BJ (cell line): ENCODE results near the gene CTSO. TPM values are rescaled to one million over a fixed set of nuclear protein-coding genes. Genes with fewer than 3 reads are reported as not detected.

ENCODE experiments used
- CTCF ChIA-PET: fragments of 350-600 bp; formaldehyde crosslinking; extraction: SDS; loops from one replicate; lab custom pipeline; 2021; ENCODE audit warnings: antibody characterized with exemption, inconsistent platforms; lab: Yijun Ruan, JAX
- POLR2A ChIA-PET: fragments of 300-600 bp; sonication (Branson Sonifier 250); formaldehyde crosslinking; extraction: SDS; loops from one replicate; lab custom pipeline; 2021; ENCODE audit warnings: antibody characterized with exemption; lab: Charles Lee
- DNase-seq: peaks from one replicate; pipeline ENCODE4 v3.0.0-alpha.2; 2011; ENCODE audit warnings: low read depth
- H3K27me3 ChIP-seq: 2 replicates; pipeline ENCODE4 v1.6.0; 2011; ENCODE audit warnings: low read length; ENCODE audit not compliant: control insufficient read depth, insufficient read depth
- H3K36me3 ChIP-seq: 2 replicates; pipeline ENCODE4 v1.5.1; 2011; ENCODE audit warnings: low read length; ENCODE audit not compliant: control insufficient read depth, insufficient read depth
- H3K4me3 ChIP-seq: 2 replicates; pipeline ENCODE4 v1.5.1; 2011; ENCODE audit warnings: low read depth, mild to moderate bottlenecking, control low read depth, low read length
- polyA plus RNA-seq: library from polyadenylated mRNA; depleted of rRNA; stranded (reverse); fragments of >200 nt; gene quantifications from 2 replicates; pipeline ENCODE4 v1.2.3, GENCODE V29; 2011
- TF ChIP-seq, protein P1 (sequence below): IDR thresholded peaks from 2 replicates; pipeline ENCODE4 v1.5.1; 2011; ENCODE audit warnings: low read depth, mild to moderate bottlenecking, control low read depth, inconsistent platforms, low read length, moderate library complexity; ENCODE audit not compliant: insufficient read depth

The CTSO gene
- polyA plus RNA-seq, 1 experiment, result 7.8 TPM

DNA sequence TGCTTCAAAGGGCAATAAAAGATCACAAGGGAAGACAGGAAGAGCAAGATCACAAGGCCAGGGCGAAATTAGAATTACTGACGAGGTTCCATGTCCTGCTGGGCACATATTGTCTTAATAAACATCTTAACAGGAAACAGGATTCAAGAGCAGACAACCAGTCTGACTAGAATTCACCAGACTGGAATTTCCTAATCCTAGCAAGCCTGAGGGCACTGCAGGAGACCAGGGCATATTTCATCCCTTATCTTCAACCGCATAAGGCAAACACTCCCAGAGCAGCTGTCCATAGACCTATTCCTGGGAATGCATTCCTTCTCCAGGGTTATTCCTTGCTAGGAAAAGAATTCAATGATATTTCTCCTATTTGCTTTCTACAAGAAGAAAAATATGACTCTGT is 62.6 kb downstream of the CTSO start:
- Histone ChIP-seq H3K36me3 (no peaks in the 10 kb centered on the region), H3K27me3 (no peaks in the 10 kb centered on the region), H3K4me3 (no peak overlapping the region)
- TF ChIP-seq, protein P1, sequence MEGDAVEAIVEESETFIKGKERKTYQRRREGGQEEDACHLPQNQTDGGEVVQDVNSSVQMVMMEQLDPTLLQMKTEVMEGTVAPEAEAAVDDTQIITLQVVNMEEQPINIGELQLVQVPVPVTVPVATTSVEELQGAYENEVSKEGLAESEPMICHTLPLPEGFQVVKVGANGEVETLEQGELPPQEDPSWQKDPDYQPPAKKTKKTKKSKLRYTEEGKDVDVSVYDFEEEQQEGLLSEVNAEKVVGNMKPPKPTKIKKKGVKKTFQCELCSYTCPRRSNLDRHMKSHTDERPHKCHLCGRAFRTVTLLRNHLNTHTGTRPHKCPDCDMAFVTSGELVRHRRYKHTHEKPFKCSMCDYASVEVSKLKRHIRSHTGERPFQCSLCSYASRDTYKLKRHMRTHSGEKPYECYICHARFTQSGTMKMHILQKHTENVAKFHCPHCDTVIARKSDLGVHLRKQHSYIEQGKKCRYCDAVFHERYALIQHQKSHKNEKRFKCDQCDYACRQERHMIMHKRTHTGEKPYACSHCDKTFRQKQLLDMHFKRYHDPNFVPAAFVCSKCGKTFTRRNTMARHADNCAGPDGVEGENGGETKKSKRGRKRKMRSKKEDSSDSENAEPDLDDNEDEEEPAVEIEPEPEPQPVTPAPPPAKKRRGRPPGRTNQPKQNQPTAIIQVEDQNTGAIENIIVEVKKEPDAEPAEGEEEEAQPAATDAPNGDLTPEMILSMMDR, result no peak
- ChIA-PET POLR2A (no interaction called here), CTCF (no interaction called here)
- no peak for DNase-seq

DNA sequence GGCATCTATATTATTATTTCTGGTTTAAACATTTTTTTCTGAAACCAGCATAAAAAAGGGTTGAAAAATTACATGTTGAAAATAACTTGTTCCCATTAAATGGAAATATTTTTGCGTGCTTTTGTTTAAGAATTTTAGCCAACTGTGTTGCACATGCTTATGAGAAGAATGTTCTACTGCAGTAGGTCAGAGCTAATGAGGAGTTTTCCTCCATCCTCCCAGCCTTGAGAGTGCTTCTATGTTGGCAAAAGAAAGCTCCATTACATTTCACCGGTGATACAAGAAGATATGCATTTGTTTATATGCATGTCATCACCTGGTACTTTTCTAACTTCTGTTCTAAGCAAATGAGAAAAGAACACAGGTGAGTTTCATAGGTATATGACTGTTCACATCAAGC is 63.7 kb downstream of the CTSO start:
- ChIA-PET POLR2A (no interaction called here), CTCF (interaction anchor here (1.1 kb wide), 1 partner anchor 12 kb away, joined by 3 read pairs; no protein-coding TSS in a partner anchor)
- Histone ChIP-seq H3K27me3 (no peaks in the 10 kb centered on the region), H3K4me3 (no peak overlapping the region), H3K36me3 (no peaks in the 10 kb centered on the region)
- TF ChIP-seq, protein P1, result no peak
- no peak for DNase-seq

DNA sequence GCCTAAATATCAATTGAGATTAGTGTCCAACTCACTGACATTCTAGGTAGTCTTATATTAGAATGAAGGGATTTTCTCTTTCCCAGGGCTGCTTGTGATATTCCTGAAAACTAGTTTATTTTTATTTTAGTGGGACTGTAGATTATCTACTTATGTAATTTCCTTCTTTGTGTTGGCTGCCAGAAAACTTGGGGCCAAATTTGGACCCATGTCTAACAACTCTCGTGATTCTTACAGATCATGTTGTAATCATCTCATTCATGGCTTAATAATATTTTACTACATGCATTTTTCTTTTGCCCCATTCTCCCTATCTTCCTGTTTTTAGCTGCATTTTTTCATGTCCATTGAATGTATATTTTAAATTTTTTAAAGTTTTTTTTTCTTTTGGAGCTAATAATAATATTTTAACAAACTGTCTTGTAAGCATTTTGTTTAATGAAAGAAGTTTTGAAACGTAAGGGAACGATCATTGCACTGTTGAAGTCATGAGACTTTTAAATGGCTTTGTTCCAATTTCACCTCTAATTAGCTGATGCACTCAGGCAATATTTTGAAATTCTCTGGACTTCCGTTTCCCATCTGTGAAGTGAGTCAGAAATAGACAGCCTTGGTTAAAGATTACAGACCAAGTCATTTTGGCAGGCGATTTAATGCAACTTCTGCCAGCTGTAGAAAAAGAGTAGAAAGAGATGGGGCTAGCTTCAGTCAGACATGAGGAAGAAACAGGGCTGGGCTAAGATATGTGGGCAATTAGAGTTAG is 64.5 kb downstream of the CTSO start:
- ChIA-PET POLR2A (no interaction called here), CTCF (interaction anchor here (0.7 to 1.1 kb wide), 2 partner anchors 13 to 1572 kb away, joined by 3 read pairs; no protein-coding TSS in a partner anchor)
- Histone ChIP-seq H3K27me3 (no peaks in the 10 kb centered on the region), H3K36me3 (no peaks in the 10 kb centered on the region), H3K4me3 (no peak overlapping the region)
- peak; percentile 64 for DNase-seq
- TF ChIP-seq, protein P1, result no peak

DNA sequence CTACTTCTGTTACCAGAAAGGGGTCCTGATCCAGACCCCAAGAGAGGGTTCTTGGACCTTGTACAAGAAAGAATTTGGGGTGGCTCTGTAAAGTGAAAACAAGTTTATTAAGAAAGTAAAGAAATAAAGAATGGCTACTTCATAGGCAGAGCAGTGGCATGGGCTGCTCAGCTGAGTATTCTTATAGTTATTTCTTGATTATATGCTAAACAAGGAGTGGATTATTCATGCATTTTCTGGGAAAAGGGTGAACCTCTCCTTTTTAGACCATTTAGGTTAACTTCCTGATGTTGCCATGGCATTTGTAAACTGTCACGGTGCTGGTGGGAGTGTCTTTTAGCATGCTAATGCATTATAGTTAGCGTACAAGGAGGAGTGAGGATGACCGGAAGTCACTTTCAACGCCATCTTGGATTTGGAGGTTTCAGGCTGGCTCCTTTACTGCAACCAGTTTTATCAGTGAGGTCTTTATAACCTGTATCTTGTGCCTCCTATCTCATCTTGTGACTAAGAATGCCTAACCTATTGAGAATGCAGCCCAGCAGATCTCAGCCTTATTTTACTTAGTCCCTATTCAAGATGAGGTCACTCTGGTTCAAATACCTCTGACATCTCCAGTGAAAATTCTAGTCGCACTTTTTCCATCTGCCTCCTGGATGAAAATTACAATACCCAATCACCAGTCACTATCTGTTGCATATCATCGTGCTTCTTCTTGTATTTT is 65.7 kb downstream of the CTSO start:
- TF ChIP-seq, protein P1, result no peak
- Histone ChIP-seq H3K4me3 (no peak overlapping the region), H3K36me3 (no peaks in the 10 kb centered on the region), H3K27me3 (no peaks in the 10 kb centered on the region)
- POLR2A ChIA-PET, result no interaction called here
- no peak for DNase-seq
- CTCF ChIA-PET, result no interaction called here

DNA sequence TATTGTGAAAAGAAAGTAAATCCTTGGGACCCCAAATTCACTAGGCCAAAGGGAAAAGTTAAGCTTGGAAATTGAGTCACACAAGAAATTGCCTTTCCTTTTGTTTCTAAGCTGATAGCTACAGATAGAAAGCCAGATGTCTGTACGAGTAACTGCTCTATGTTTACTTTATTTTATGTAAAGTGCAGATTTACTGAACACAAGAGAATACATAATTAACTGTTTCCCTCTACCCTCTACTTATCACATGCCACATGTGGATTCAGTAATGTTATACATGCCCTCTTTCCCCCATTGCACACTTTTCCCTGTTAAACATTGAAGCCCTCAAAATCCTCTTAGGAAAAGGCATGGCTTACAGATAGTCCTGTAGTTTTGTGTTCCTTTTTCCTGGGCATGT is 66.6 kb downstream of the CTSO start:
- Histone ChIP-seq H3K4me3 (no peak overlapping the region), H3K27me3 (no peaks in the 10 kb centered on the region), H3K36me3 (no peaks in the 10 kb centered on the region)
- no peak for DNase-seq
- TF ChIP-seq, protein P1, result no peak
- ChIA-PET CTCF (no interaction called here), POLR2A (no interaction called here)
